Left renal cortex interstitium (tissue), 4 donors: Measurements from ENCODE around the gene DMAC2. TPM values are rescaled to one million over a fixed set of nuclear protein-coding genes. Genes with fewer than 3 reads are reported as not detected.
"Not testable (repeated sequence)": the region's sequence is repeated elsewhere in the genome, so short reads cannot be mapped to it uniquely, and the experiment has no call there.

ENCODE experiments used
- DNase-seq, 4 donors: peaks; one replicate each; pipeline ENCODE4 v3.0.0-alpha.2; 2013; ENCODE audit warnings: low read depth in 4 of 4, low spot score in 2 of 4, missing footprints in 1 of 4
- polyA plus RNA-seq, 4 donors: library from polyadenylated mRNA; unstranded; fragments of 120-200 nt; gene quantifications; one replicate each; pipeline ENCODE4 v1.2.1, GENCODE V29; 2013; ENCODE audit not compliant: insufficient read length in 4 of 4

DMAC2 gene
- polyA plus RNA-seq, 4 donors = 55.6 to 66.6 (median 62.1) TPM

GRCh38 chr19:41402010-41402409, 37.7 kb downstream of the DMAC2 start:
- DNase-seq = no peak

GRCh38 chr19:41401483-41401882, 38.2 kb downstream of the DMAC2 start:
- no peak for DNase-seq

DNA sequence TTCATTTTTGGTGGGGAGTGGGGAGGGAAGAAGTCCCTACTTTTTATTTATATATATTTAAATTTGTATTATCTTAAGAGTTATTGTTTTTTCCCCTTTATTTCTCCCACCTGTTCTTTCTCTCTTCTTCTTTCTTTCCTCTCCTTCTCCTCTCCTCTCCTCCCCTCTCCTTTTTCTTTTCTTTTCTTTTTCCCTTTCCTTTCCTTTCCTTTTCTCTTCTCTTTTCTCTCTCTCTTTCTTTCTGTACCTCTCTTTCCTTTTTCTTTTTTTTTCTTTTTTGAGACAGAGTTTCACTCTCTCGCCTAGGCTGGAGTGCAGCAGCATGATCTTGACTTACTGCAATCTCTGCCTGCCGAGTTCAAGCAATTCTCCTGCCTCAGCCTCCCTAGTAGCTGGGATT, 40.2 kb downstream of the DMAC2 start:
- no peak for DNase-seq

DNA sequence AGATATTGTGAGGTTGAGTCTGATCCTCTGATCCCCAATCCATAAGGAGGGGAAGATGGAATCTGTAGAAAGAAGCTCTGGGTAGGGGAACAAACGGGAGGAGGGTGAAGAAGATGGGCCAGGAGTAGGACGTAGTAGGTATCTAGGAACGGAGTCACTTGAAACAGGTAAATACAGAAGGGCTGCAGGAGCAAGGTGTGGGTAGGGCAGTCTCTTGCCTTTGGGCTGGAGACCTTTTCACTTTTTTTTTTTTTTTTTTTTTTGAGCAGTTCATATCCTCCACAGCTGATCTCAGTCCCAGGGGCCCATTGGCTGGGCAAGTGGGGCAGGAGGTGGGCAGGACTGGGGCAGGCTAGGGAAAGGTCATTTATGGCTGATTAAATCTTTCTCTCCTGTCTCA, 40.6 kb downstream of the DMAC2 start:
- no peak for DNase-seq

DNA sequence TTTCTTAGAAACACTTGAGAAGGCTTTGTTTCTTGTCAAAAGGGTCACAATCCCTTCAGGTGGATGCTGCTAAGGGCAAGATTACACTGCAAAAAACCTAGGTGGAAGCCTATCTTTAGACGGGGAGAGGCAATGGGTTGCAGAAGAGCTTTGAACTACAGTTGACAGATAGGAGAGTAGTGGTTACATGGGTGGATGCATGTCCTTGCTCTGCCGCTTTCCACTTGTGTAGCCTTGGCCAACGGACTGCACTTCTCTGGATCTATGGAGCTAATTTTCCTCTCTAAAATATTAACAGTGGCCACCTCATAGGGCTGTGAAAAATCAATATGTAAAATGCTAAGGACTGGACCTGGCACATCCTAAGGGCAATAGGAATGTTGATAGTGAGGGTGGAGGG, 41.1 kb downstream of the DMAC2 start:
- no peak for DNase-seq

DNA sequence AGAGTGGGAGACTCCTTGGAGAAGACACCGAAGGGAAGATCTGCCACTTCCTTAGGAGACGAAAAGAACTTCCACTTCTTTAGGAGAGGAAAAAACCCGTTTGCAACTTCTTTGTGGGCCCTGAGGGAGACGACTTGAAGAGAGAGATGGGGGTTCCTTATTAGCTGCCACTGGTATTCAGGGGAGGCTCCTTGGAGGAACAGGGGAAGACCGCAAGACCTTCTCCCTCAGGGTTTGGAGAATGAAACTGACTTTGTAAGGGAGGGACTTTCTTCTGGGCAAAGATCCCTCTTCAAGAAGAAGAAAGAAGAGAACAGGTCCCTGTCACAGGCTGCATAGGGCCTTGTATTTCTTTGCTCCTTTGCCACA, 41.7 kb downstream of the DMAC2 start:
- no peak for DNase-seq

DNA sequence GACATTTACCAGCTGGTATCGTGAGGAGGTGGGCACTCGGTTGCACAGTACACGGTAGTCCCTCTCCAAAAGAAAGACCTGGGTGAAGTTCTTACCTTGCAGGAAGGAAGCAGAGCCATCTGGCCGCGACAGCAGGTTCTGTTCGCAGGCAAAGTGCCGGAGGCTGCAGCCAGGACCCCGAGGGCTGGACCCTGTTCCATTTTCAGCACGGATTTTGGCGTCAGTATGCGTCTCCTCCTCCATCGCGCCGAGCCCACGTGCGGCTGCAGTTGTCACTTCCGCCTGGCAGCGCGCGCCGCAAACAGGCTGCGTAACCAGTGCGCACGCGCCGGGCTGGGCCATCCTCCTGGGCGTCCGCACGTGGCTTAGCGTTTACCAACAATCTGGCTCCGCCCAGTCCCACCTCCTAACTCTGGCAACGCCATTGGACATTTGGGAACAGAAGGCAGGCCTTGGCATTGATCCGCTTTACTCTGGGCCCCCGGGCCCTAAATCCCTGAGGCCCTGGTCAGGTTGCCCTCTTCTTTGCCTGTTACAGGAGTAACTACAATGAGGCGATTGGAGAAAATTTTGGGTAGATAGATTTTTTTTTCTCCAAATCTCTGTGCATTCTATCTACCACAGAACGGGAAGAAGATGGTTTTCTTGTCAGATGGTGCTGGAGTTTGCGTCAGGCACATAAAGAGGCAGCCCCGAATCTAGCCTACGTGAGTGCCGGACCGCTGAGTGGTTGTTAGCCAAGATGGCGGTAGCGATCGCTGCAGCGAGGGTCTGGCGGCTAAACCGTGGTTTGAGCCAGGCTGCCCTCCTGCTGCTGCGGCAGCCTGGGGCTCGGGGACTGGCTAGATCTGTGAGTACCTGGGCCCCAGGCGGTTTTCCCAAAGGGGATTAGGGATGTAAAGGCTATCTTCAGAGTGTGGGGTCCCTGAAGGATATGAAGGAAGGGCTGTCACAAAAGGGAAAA, 42.3 kb downstream of the DMAC2 start, which contains the start of the genes BCKDHA and EXOSC5:
Gene BCKDHA (plus strand): TSS at position 733 of the 964 bp plus-strand sequence. CDS start 10 bp downstream, at position 743.
Gene EXOSC5 (minus strand): TSS at position 274 of the 964 bp plus-strand sequence. CDS start 31 bp downstream, at position 243.
- peak; percentile 99 to 100 (median 99) for DNase-seq

GRCh38 chr19:41395355-41395754, 44.4 kb downstream of the DMAC2 start:
- DNase-seq = no peak

DNA sequence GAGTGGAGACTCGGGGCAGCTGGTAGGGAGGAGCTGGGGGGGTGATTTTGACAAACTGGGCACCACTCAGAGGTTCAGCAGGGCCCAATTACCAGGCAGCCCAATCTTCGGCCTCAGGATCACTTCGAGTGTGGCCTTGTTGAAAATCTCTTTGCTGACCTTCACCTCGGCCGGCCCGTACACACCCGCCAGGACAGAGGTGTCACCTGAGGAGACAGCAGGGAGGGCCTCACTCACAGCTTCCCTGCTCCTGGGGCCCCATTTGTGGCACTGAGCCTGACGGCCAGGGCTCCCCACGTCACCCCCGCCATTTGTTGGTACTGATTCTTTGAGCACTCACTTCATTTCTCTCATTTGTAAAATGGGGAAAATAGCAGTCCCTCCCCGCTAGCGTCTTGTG, 46.9 kb downstream of the DMAC2 start:
- no peak for DNase-seq

GRCh38 chr19:41391618-41392017, 48.1 kb downstream of the DMAC2 start:
- no peak for DNase-seq

DNA sequence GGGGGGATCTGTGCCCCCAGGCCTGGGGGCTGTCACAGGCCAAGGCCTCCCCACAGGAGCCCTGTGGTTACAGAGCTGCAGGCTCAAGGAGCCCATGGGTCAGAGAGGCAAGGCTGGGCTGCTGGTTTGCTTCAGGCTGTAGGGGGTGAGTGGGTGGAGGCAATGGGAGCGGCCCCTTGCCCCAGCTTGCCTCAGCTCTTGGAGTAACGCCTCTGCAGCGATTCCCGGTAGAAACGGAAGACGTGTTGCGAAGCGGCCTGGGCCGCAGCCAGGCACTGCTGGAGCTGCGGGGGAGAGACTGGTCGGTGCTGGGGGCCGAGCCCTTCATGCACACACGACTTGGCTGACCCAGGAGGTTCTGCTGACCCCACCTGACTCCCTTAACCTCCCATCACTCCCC, 53.3 kb downstream of the DMAC2 start:
- DNase-seq = no peak

GRCh38 chr19:41384351-41384750, 55.4 kb downstream of the DMAC2 start:
- DNase-seq = no peak

DNA sequence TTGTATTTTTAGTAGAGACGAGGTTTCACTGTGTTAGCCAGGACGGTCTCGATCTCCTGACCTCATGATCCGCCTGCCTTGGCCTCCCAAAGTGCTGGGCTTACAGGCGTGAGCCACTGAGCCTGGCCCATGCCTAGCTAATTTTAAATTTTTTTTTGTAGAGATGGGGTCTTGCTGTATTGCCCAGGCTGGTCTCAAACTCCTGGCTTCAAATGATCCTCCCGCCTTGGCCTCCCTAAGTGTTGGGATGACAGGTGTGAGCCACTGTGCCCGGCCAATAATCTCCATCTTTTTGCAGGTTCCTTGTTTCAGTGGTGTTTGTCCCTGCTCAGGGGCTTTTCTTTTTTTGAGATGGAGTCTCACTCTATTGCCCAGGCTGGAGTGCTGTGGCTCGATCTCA, 58.2 kb downstream of the DMAC2 start:
- DNase-seq = not testable (repeated sequence)

Other genes starting within 250 kb of the DMAC2 start
- under 1 TPM; 0.32 to 0.52 (median 0.41) TPM for gene CYP2S1, start 246.7 kb downstream of the DMAC2 start, polyA plus RNA-seq
- gene AXL, start 220.7 kb downstream of the DMAC2 start, polyA plus RNA-seq = 10 to 100 TPM; 31.7 to 34.1 (median 32.0) TPM
- gene HNRNPUL1, start 175.5 kb downstream of the DMAC2 start, polyA plus RNA-seq = 100 to 1,000 TPM; 192 to 227 (median 205) TPM
- 10 to 100 TPM; 30.8 to 40.1 (median 34.1) TPM for gene CCDC97, start 129.7 kb downstream of the DMAC2 start, polyA plus RNA-seq
- 10 to 100 TPM; 25.6 to 33.4 (median 30.1) TPM for gene TGFB1, start 86.0 kb downstream of the DMAC2 start, polyA plus RNA-seq
- 10 to 100 TPM in 1 of 4 donors, 1 to 10 TPM in 3; 6.7 to 11.4 (median 9.1) TPM for gene B9D2, start 75.8 kb downstream of the DMAC2 start, polyA plus RNA-seq
- 10 to 100 TPM in 3 of 4 donors, 1 to 10 TPM in 1; 7.7 to 30.2 (median 18.2) TPM for gene TMEM91, start 63.4 kb downstream of the DMAC2 start, polyA plus RNA-seq
- gene EXOSC5, start 42.6 kb downstream of the DMAC2 start, polyA plus RNA-seq = 10 to 100 TPM; 16.1 to 23.4 (median 19.3) TPM
- 10 to 100 TPM; 32.9 to 60.7 (median 48.0) TPM for gene BCKDHA, start 42.1 kb downstream of the DMAC2 start, polyA plus RNA-seq
- gene B3GNT8, start 12.5 kb downstream of the DMAC2 start, polyA plus RNA-seq = 1 to 10 TPM; 2.9 to 6.7 (median 4.6) TPM
- gene ERICH4, start 3.2 kb upstream of the DMAC2 start, polyA plus RNA-seq = 1 to 10 TPM; 1.4 to 6.8 (median 5.6) TPM
- gene CEACAM21, start 136.3 kb upstream of the DMAC2 start, polyA plus RNA-seq = 1 to 10 TPM; 1.1 to 2.1 (median 1.4) TPM
- gene CEACAM4, start 187.2 kb upstream of the DMAC2 start, polyA plus RNA-seq = under 1 TPM in 3 of 4 donors, not detected in 1; 0.11 to 0.22 (median 0.14) TPM
- not detected for gene CEACAM7, start 248.4 kb upstream of the DMAC2 start, polyA plus RNA-seq